Measurements from ENCODE around the gene TANGO2.

The TANGO2 gene

DNA sequence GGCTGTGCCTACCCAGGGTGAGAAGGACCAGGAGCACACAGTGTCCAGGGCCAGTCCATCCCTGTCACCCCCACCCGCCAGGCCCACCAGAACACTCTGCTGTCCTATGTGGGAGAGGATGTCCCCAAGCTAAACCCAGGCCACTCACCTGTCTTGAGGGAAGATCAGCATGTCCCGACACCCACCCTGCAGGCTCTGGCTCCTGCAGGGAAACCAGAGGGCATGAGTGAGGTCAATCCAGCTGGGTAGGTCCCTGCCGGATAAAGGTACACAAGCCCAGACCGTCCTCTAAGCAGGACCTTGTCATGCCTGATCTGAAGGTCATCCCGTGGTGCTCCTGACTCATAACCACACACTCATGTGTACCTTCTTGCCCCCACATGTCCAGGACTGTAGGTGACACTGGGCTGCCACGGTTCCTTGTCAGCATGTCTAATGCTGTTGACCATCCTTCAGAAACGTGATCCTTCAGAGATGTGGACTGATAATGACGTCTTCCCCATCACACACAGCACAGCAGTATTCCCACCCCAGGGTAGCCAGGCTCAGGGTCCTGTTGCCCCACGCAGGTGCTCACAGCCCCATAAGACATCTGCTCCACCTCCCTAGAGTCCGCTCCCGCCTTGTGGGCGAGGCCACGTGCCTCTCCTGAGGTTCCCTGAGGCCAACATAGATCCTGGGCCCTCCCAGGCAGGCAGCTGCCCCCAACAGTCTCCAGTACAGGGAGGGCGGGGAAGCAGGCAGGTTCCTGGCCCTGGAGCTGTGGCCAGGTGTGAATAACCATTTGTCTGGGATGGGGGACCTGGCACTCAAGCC is 10.4 kb upstream of the TANGO2 start:
- DNase-seq (ENCODE audit: low read depth) = no peak
- no peak overlapping the region for H3K4me3 ChIP-seq (ENCODE audit: low read depth, low read length)
- TF ChIP-seq, protein P1, sequence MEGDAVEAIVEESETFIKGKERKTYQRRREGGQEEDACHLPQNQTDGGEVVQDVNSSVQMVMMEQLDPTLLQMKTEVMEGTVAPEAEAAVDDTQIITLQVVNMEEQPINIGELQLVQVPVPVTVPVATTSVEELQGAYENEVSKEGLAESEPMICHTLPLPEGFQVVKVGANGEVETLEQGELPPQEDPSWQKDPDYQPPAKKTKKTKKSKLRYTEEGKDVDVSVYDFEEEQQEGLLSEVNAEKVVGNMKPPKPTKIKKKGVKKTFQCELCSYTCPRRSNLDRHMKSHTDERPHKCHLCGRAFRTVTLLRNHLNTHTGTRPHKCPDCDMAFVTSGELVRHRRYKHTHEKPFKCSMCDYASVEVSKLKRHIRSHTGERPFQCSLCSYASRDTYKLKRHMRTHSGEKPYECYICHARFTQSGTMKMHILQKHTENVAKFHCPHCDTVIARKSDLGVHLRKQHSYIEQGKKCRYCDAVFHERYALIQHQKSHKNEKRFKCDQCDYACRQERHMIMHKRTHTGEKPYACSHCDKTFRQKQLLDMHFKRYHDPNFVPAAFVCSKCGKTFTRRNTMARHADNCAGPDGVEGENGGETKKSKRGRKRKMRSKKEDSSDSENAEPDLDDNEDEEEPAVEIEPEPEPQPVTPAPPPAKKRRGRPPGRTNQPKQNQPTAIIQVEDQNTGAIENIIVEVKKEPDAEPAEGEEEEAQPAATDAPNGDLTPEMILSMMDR (IDR thresholded peaks at IDR 0.05; ENCODE audit: low read depth, low read length, missing control alignments) = no peak

DNA sequence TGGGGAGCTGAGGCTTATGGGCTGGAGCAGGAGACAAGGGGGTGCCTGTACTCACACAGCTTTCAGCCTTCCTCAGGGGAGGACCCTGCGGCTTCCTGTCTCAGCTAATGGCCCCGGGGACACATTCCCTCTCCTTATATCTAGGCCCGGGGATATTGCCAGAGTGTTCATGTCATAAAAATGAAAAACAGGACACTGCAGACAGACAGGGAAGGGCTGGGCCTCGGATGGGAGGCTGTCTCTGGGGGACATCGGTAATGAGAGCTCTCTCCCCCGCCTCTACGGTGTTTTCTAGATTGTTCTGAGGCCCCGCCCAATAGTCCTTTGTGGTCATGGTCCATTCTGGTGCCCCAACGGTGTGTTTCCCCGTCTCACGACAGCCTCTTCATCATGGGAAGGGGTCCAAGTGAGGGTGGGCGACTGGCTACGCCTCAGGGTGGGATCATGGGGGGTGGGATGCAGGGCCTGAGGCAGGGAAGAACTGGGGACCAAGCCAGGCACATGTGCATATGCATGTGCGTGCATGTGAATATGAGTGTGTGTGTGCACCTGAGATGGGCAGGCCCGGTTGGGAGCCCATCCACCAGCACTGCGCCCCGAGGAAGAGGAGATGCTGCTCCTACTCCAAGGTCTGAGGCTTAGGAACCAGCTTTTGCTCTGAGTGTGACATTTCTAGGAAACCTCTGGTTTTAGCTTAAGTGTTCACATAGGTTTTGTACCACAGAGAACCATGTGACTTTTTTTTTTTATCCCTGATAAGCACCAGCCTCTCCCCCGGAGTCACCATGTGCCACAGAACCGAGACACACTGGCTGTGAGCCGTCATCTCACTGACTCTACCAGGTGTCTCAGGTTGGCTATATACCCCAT is 9.6 kb upstream of the TANGO2 start:
- H3K4me3 ChIP-seq (ENCODE audit: low read depth, low read length) = no peak overlapping the region
- no peak for DNase-seq (ENCODE audit: low read depth)
- TF ChIP-seq, protein P1 (IDR thresholded peaks at IDR 0.05; ENCODE audit: low read depth, low read length, missing control alignments) = no peak

DNA sequence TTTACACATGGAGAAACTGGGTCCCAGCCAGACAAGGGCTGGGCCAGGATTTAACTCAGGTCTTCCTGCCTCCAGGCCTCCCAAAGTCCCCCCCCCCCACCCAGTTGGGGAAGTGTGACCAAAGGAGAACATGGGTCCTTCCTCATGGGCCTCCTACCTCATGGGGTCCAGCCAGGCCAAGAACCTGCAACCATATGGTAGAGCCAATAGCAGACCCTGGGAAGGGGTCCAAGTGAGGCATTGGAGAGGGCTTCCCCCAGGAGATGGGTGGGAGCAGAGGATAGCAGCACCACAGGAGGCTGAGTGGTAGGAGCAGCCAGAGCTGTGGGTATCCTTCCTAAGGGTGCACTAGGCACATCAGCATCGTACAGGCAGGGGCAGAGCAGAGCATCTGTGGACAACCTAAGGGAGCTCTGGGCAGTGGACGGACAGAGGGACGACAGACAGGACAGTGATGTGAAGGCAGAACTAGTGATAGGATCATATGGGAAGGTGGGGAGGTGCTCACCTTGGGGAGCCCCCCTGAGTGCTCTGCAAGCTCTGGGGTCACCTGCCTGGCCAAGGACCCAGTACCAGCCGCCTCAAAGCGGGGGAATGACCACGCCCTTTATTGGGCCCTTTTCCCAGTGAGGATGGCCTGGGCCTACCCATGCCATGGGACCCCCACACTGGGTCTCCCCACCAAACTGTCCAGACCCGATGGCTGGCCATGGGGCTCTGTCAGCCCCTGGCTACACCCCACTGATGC is 8.7 kb upstream of the TANGO2 start:
- TF ChIP-seq, protein P1 (IDR thresholded peaks at IDR 0.05; ENCODE audit: low read depth, low read length, missing control alignments) = no peak
- no peak for DNase-seq (ENCODE audit: low read depth)
- no peak overlapping the region for H3K4me3 ChIP-seq (ENCODE audit: low read depth, low read length)

DNA sequence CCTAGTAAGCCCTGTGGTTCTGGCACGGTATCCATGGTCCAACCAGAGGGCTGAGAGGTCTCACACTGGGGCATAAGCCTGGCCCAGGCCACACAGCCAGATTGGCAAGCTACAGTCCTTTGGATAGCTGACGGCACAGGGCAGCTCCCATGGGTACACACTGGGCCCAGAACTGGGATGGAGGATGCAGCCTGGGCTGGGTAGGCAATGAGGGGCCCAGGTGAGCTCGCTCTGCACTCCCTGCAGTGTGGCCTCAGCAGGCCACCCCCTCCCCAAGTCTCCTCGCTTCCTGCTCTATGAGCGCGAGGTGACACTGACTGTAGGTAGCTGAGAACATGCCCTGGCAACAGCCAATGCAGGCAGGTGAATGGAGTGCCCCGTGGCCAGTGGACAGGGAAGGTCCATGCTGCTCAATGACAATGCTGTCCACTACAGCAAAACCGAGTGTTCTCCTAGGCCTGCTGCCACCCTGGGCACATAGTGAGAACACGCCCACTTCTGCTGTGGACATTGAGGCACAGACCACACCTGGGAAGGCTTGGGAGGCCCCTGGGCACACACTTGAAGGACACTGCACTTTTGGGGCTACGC is 8.1 kb upstream of the TANGO2 start:
- TF ChIP-seq, protein P1 (IDR thresholded peaks at IDR 0.05; ENCODE audit: low read depth, low read length, missing control alignments) = no peak
- no peak overlapping the region for H3K4me3 ChIP-seq (ENCODE audit: low read depth, low read length)
- no peak for DNase-seq (ENCODE audit: low read depth)

DNA sequence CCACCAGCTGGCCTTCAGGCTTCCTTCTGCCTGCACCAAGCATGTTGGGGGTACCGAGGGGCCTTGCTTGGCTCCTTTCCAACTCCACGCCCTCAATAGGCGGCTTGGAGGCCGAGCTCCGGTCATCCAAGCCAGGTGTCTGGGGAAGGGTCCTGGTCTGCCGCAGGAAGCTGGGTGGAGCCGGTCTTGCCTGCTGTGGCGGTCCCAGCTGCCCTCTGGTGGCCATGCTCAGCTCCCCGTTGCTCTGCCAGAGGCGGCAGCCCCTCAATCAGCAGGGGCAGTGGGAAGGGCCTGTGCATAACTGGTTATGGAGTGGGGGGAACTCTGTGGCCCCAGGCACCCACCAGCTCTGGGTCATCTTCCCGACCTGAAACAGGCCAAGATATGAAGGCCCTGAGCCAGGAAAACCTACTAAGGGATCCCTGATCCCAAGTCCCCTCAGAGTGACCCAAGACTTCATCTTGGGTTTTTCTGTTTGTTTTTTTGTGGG is 7.5 kb upstream of the TANGO2 start:
- no peak overlapping the region for H3K4me3 ChIP-seq (ENCODE audit: low read depth, low read length)
- TF ChIP-seq, protein P1 (IDR thresholded peaks at IDR 0.05; ENCODE audit: low read depth, low read length, missing control alignments) = peak; percentile 61
- DNase-seq (ENCODE audit: low read depth) = no peak

DNA sequence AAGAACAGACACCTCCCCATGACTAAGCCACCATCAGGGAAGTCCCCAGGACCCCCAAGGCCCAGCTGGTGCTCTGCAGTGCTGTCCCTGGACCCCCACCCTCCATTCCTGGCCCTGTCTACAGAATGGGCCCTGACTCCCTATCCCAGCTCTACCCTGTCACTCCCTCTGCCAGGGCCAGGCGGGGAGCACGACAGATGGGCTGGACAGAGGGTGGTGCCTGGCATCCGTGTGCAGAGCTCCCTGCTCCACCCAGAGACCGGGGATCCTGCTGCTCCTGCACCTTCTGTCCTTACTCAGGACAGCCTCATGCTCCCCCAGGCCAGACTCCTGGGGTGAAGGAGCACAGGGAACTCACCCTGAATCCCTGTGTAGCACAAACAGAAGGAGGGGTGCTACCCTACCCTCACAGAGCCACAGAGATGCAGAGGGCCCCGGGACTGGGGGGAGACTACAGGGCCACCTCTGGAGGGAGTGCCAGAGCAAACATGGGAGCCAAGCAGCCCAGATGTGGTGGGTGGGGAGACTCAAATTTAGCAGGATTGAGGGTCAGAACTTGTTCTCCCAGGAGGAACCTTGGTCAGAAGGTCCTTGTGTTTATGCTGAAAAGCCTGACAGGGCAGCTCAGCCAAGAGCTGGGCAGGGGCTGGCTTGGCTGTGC is 6.3 kb upstream of the TANGO2 start:
- H3K4me3 ChIP-seq (ENCODE audit: low read depth, low read length) = no peak overlapping the region
- TF ChIP-seq, protein P1 (IDR thresholded peaks at IDR 0.05; ENCODE audit: low read depth, low read length, missing control alignments) = no peak
- DNase-seq (ENCODE audit: low read depth) = no peak
